ENCODE data around the gene SCN7A. TPM values are rescaled to one million over a fixed set of nuclear protein-coding genes. Genes with fewer than 3 reads are reported as not detected.
A peak's percentile ranks its signal among the peaks of the same experiment; 100 is the strongest.
"Not testable (repeated sequence)": the region's sequence is repeated elsewhere in the genome, so short reads cannot be mapped to it uniquely, and the experiment has no call there.

The SCN7A gene
- polyA plus RNA-seq, 1 experiment = not detected

DNA sequence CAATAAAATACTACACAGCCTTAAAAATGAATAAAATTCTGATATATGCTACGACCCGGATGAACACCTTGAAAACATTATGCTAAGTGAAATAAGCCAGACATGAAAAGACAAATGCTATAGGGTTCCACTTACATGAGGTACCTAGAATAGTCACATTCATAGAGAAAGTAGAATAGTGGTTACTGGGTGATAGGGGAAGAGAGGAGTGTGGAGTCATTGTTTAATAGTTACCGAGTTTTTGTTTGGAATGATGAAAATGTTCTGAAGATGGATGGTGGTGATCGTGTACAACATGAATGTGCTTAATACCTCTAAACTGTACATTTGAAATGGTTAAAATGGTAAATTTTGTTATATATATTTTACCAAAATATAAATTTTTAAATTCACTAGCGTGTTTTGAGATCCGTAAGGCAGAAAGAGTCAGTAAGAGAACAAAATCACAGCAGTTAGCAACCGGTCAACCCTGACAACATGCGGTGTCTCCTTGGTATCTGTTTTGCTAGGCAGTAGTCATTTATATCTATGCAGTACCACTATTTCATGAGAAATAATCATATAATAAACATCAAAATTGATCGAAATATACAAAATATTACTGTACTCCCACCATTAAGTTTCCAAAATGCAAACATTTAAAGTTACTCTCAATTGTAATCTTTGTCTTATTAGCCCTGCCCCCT, 129.4 kb downstream of the SCN7A start:
- H3K4me3 ChIP-seq (ENCODE audit: low read depth, low read length) = no peak overlapping the region
- H3K27me3 ChIP-seq (ENCODE audit: control insufficient read depth, insufficient read depth, low read length) = no peaks in the 10 kb centered on the region
- H3K36me3 ChIP-seq (ENCODE audit: control insufficient read depth, insufficient read depth, low read length) = no peaks in the 10 kb centered on the region
- ChIA-PET POLR2A (no interaction called here), CTCF (no interaction called here)
- TF ChIP-seq, protein P1, sequence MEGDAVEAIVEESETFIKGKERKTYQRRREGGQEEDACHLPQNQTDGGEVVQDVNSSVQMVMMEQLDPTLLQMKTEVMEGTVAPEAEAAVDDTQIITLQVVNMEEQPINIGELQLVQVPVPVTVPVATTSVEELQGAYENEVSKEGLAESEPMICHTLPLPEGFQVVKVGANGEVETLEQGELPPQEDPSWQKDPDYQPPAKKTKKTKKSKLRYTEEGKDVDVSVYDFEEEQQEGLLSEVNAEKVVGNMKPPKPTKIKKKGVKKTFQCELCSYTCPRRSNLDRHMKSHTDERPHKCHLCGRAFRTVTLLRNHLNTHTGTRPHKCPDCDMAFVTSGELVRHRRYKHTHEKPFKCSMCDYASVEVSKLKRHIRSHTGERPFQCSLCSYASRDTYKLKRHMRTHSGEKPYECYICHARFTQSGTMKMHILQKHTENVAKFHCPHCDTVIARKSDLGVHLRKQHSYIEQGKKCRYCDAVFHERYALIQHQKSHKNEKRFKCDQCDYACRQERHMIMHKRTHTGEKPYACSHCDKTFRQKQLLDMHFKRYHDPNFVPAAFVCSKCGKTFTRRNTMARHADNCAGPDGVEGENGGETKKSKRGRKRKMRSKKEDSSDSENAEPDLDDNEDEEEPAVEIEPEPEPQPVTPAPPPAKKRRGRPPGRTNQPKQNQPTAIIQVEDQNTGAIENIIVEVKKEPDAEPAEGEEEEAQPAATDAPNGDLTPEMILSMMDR (IDR thresholded peaks at IDR 0.05; ENCODE audit: insufficient read depth, low read depth, low read length) = no peak
- DNase-seq (ENCODE audit: low read depth) = no peak

GRCh38 chr2:166361351-166362153, 132.5 kb downstream of the SCN7A start:
- Histone ChIP-seq H3K4me3 (ENCODE audit: low read depth, low read length) (no peak overlapping the region), H3K27me3 (ENCODE audit: control insufficient read depth, insufficient read depth, low read length) (no peaks in the 10 kb centered on the region), H3K36me3 (ENCODE audit: control insufficient read depth, insufficient read depth, low read length) (no peaks in the 10 kb centered on the region)
- TF ChIP-seq, protein P1 (IDR thresholded peaks at IDR 0.05; ENCODE audit: insufficient read depth, low read depth, low read length) = peak; percentile 56
- DNase-seq (ENCODE audit: low read depth) = no peak
- ChIA-PET POLR2A (no interaction called here), CTCF (interaction anchor here (0.8 to 1.4 kb wide), 8 partner anchors 8 to 181 kb away, joined by 3 to 6 read pairs (median 3); no protein-coding TSS in a partner anchor)

DNA sequence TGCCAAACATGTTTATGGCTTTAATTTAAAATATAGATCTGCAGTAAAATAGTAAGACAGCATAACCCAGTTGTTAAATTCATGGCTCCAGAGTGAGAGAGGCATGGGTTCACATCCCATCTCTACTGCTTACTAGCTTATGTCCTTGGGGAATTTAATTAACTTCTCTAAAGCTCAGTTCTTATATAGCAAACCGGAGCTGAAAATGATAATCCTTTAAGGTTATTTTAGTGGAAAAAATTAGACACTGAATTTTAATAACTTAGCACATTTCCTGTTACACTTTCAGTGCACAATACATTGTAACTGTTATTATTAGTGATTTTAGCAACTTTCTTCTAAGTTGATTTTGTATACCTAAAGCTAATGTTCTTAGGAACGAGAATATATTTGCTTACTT, 133.1 kb downstream of the SCN7A start:
- Histone ChIP-seq H3K27me3 (ENCODE audit: control insufficient read depth, insufficient read depth, low read length) (no peaks in the 10 kb centered on the region), H3K4me3 (ENCODE audit: low read depth, low read length) (no peak overlapping the region), H3K36me3 (ENCODE audit: control insufficient read depth, insufficient read depth, low read length) (no peaks in the 10 kb centered on the region)
- ChIA-PET POLR2A (no interaction called here), CTCF (interaction anchor here (0.8 to 1.4 kb wide), 8 partner anchors 9 to 181 kb away, joined by 3 to 6 read pairs (median 3); no protein-coding TSS in a partner anchor)
- TF ChIP-seq, protein P1 (IDR thresholded peaks at IDR 0.05; ENCODE audit: insufficient read depth, low read depth, low read length) = no peak
- DNase-seq (ENCODE audit: low read depth) = no peak

DNA sequence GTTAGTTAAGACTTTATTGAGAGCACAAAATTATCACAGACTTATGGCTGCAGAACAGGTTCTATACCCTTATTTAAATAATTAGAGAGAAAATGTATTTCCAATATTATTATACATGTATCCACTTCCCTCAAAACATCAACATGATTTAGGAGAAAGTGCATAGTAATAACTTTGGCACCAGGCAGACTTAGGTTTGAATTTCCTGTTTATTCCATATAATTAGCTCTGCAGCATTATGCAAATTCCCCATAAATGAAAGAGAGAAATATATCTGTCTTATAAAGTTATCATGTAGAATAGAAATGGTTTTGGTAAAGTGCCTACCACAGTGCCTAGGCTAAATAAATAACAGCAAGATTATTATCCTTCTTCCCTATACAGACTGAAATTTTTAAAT, 133.6 kb downstream of the SCN7A start:
- no peak for DNase-seq (ENCODE audit: low read depth)
- ChIA-PET POLR2A (no interaction called here), CTCF (interaction anchor here (0.8 to 1.4 kb wide), 4 partner anchors 22 to 180 kb away, joined by 3 to 6 read pairs (median 4); no protein-coding TSS in a partner anchor)
- TF ChIP-seq, protein P1 (IDR thresholded peaks at IDR 0.05; ENCODE audit: insufficient read depth, low read depth, low read length) = no peak
- Histone ChIP-seq H3K36me3 (ENCODE audit: control insufficient read depth, insufficient read depth, low read length) (no peaks in the 10 kb centered on the region), H3K4me3 (ENCODE audit: low read depth, low read length) (no peak overlapping the region), H3K27me3 (ENCODE audit: control insufficient read depth, insufficient read depth, low read length) (no peaks in the 10 kb centered on the region)

DNA sequence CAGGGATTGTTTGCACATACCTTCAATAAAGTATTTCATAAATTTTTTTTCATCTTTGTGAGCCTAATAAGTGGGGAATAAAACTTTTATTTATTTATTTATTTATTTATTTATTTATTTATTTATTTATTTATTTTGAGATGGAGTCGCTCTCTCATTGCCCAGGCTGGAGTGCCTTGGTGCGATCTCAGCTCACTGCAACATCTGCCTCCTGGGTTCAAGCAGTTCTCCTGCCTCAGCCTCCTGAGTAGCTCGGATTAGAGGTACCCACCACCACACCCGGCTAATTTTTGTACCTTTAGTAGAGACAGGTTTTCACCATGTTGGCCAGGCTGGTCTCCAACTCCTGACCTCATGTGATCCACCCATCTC, 136.1 kb downstream of the SCN7A start:
- DNase-seq (ENCODE audit: low read depth); POLR2A ChIA-PET; H3K4me3 ChIP-seq (ENCODE audit: low read depth, low read length); H3K36me3 ChIP-seq (ENCODE audit: control insufficient read depth, insufficient read depth, low read length); CTCF ChIA-PET; H3K27me3 ChIP-seq (ENCODE audit: control insufficient read depth, insufficient read depth, low read length): not testable (repeated sequence)
